GM19035 (cell line): Measurements from ENCODE around the gene FARP1.
"Not testable (repeated sequence)": the region's sequence is repeated elsewhere in the genome, so short reads cannot be mapped to it uniquely, and the experiment has no call there.

Experiments used
- ATAC-seq: cut with Tn5 transposase; IDR thresholded peaks from one replicate; pipeline ENCODE4 v1.9.1; 2021; ENCODE audit not compliant: unreplicated experiment

Gene FARP1

DNA sequence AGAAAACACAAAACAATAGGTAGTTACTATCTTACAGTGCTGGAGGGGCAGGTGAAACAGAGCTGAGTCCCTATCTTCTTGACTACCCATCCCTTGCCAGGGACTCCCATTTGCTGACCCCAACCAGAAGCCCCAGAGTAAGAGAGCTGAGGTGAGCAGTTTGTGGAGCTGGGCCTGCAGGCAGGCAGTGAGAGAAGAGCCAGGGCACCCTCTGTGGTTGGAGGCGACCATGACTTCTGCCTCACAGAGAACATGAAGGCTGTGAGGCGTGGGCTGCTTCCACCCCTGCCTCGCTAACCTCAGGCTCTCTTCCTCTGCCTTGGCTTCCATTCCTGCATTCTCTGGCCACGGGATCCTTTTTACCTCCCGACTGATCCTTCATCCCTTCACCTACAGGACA, 81.7 kb downstream of the FARP1 start:
- ATAC-seq: no peak

GRCh38 chr13:98225036-98225940, 82.4 kb downstream of the FARP1 start:
- ATAC-seq: no peak

- no peak for ATAC-seq
Observed at GRCh38 chr13:98226496-98226895, 83.6 kb downstream of the FARP1 start.

- ATAC-seq: no peak
Observed at GRCh38 chr13:98228661-98229341, 85.9 kb downstream of the FARP1 start.

GRCh38 chr13:98230762-98231161, 87.9 kb downstream of the FARP1 start:
- not testable (repeated sequence) for ATAC-seq

GRCh38 chr13:98232456-98232855, 89.6 kb downstream of the FARP1 start:
- no peak for ATAC-seq

- ATAC-seq: no peak
Observed at GRCh38 chr13:98233127-98233526, 90.2 kb downstream of the FARP1 start.

DNA sequence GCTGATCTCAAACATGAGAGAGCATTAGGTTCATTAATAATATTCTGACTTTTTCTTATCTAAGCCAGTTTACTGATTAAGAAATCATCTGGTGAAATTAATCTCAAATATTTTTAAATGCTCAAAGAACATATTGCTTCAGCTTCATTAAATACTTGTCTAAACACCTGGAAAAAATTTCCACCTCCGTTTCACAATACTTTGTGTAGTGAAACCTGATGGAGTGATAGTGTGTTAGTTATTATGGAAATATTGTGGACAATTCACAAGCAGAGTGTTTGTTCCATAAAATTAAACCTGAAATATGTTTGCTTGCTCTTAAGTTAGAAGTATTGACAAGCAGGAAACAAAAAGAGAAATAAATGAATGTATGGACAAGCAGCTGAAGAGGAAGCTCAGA, 91.5 kb downstream of the FARP1 start:
- no peak for ATAC-seq

DNA sequence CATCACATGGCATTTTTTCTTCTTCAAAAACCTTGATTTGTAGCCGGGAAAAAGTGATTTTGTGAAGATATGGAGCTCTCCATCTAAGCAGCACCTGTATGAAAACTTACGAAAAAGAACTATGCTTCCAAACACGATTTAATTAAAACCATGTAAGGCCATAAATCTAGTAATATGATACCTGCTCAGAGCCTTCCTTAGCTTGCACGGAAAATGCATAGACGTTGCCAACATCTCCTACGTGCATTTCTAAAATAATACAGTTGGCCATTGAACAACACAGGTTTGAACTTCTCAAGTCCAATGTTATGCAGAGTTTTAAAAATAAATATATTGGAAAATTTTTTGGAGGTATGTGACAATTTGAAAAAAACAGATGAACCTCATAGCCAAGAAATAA, 93.3 kb downstream of the FARP1 start:
- no peak for ATAC-seq

GRCh38 chr13:98237331-98237730, 94.4 kb downstream of the FARP1 start:
- ATAC-seq: no peak

DNA sequence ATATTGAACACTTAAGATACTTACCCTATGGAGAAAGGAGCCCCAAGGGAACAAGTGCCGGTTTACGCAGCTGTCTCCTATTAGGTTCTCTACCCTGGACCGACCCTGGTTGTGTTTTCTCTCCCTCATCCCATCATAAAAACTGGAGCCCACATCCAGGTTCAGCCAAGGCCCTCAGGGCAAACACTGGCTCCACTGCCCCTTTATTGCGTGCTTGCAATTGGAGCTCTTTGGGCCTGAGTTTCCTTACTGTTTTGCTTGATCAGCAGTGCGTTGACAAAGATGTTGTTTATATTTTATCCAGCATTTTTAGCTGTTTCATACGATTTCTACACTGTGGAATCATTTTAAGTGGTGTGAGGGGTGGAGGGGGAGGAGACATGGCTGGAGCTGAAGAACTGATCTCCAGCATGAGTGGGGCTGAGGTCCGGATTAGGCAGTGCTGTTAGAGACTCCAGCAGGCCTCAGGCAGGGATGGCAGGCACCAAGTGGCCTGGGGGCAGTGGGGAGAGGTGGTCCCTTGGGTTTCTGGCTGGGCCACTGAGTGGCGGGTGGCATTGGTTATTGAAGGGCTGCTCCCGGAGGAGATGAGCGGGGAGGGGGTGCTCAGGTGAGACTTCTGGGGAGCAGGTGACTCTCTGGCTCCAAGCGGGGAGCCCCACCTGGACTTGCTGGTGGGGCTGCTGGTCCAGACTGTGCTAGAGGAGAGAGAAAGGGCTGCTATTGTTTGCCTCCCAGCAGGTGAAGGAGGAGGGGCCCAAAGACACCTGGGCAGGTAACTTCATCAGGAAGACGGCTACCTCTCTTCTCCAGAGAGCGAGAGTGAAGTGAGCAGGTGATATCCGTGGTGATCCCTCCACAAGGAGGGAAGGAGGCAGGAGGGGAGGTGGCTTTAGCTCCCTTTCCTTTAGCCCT, 96.5 kb downstream of the FARP1 start:
- ATAC-seq: no peak

GRCh38 chr13:98240135-98240534, 97.2 kb downstream of the FARP1 start:
- ATAC-seq: no peak

GRCh38 chr13:98240974-98241373, 98.1 kb downstream of the FARP1 start:
- no peak for ATAC-seq

GRCh38 chr13:98241976-98242375, 99.1 kb downstream of the FARP1 start:
- no peak for ATAC-seq

- no peak for ATAC-seq
Observed at GRCh38 chr13:98242403-98242802, 99.5 kb downstream of the FARP1 start.

DNA sequence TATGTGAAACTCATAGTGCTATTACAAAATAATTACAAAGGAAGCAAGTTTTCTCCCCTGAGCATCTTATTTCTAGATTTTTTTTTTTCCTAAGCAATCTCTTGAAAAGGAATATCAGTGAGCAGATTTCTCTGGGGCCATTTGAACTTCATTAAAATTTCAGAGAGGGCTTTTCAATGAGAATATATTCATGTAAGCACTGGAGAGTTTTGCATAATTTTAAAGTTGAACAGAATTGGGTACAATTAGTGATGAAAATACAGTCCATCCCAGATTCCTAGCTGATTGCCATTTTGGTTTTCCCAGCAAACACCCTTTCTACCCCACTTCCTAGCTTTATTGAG, 101.0 kb downstream of the FARP1 start:
- ATAC-seq: no peak

DNA sequence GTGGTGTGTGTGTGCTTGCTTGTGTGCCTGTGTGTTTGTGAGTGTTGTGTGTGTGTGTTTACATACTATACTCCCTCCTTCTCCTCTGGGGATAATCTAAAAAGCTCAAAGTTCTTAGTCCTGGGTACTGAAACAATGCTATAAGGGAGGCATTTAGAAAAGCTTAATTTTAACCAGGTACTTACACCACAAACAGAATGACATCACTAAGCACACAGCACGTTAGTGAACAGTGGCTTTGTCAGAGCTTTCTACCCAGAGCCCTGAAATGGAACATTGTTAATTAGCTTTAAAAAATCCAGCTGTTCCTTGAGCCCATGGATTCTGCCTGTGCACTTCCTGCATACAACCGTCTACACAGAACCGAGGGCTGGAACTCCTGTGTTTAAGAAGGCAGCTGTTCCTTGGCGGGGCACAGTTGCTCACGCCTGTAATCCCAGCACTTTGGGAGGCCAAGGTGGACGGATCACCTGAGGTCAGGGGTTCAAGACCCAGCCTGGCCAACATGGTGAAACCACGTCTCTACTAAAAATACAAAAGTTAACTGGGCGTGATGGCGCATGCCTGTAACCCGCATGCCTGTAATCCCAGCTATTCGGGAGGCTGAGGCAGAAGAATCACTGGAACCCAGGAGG, 103.8 kb downstream of the FARP1 start:
- no peak for ATAC-seq

DNA sequence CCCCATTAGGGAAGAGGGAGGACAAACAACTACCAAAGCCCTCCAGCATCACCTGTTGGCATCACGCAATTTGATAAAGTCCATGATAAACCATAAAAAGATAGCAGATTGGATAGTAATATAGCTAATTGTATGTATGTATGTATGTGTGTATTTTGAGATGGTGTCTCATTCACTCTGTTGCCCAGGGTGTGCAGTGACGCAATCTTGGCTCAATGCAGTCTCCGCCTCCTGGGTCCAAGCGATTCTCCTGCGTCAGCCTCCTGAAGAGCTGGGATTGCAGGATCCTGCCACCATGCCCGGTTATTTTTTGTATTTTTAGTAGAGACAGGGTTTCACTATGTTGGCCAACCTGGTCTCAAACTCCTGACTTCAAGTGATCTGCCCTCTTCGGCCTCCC, 108.8 kb downstream of the FARP1 start:
- no peak for ATAC-seq

- no peak for ATAC-seq
Observed at GRCh38 chr13:98252931-98253470, 110.1 kb downstream of the FARP1 start.

DNA sequence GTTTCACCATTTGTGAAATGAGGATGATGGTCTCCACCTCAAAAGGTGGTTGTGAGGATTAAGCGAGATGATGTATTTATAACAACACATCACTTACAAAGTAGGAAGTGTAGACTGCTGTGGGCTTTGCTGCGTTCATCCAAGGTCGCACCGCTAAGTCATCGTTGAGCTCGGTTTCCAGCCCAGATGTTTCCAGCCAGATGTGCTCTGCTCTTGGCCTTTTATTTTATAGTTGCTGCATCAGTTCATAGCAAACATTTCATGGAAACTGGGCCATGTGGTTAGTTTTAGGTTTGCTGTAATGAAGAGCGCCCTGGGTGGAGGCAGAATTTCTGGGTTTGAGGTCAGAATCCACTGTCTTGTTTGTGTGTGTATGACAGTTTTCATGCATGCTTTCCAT, 110.6 kb downstream of the FARP1 start:
- no peak for ATAC-seq

DNA sequence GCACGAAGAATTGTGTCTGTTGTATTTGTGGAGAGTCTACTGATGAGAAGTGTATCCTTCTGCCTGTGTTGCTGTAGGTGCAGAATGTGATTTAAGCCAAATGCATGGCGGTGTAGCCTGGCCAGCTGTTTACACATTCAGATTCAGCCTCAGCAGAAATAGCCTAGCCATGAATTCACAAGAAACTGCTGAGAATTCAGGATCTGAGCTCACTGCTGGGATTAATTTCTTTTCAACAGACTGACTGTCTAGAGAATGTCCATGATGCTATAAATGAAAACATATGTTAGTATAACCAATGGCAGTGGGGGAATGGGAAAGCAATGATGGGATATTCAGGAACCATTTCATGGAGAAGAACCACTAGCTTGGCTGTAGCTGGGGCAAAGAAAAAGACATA, 111.6 kb downstream of the FARP1 start:
- no peak for ATAC-seq
